Lower leg skin (tissue), 3 donors: Measurements from ENCODE around the gene GLOD5.

ENCODE experiments used
- POLR2A ChIP-seq, 2 donors: fragments of 450-650 bp; IDR thresholded peaks; one replicate each; pipeline ENCODE4 v1.6.1; 2016 to 2017; ENCODE audit warnings: antibody characterized with exemption in 2 of 2, mild to moderate bottlenecking in 1 of 2, moderate library complexity in 1 of 2
- TF ChIP-seq, protein P1 (sequence below), 3 donors: fragments of 450-650 bp; IDR thresholded peaks; one replicate each; pipeline ENCODE4 v1.5.1; 2016; ENCODE audit warnings: antibody characterized with exemption in 3 of 3, mild to moderate bottlenecking in 3 of 3, moderate library complexity in 2 of 3

DNA sequence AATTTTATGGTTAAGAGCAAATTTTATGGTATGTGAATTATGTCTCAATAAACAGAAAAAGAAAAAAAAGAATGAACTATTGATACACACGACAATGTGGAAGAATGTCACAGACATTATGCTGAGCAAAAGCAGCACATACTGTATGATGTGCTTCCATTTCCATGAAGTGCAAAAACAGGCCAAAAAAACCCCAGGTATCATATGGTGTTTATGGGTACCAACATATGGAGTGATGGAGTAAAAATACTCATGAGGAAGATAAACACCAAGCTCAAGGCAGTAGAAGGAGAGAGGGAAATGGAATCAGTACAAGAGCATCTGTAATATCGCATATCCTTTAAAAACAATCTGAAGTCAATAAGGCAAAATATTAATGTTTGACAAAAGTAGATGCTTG, 20.7 kb downstream of the GLOD5 start:
- TF ChIP-seq, protein P1, sequence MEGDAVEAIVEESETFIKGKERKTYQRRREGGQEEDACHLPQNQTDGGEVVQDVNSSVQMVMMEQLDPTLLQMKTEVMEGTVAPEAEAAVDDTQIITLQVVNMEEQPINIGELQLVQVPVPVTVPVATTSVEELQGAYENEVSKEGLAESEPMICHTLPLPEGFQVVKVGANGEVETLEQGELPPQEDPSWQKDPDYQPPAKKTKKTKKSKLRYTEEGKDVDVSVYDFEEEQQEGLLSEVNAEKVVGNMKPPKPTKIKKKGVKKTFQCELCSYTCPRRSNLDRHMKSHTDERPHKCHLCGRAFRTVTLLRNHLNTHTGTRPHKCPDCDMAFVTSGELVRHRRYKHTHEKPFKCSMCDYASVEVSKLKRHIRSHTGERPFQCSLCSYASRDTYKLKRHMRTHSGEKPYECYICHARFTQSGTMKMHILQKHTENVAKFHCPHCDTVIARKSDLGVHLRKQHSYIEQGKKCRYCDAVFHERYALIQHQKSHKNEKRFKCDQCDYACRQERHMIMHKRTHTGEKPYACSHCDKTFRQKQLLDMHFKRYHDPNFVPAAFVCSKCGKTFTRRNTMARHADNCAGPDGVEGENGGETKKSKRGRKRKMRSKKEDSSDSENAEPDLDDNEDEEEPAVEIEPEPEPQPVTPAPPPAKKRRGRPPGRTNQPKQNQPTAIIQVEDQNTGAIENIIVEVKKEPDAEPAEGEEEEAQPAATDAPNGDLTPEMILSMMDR (IDR thresholded peaks at IDR 0.05) = no peak
- no peak for TF ChIP-seq POLR2A (IDR thresholded peaks at IDR 0.05)
